ENCODE results near the gene MRPS22. TPM values are rescaled to one million over a fixed set of nuclear protein-coding genes. Genes with fewer than 3 reads are reported as not detected.
"Not testable (repeated sequence)": the region's sequence is repeated elsewhere in the genome, so short reads cannot be mapped to it uniquely, and the experiment has no call there.

MRPS22 gene
- total and polyA plus RNA-seq, 3 donors from 2014 or later: 61.1 to 95.8 (median 63.4) TPM

GRCh38 chr3:139389552-139390368 lies 45.9 kb downstream of the MRPS22 start, which contains the start of gene COPB2:
Gene COPB2, minus strand, starts transcription at chr3:139389647. Its CDS starts 97 bp downstream, at chr3:139389550.
- WGBS, 2 donors: 1% methylated on average over 37 of the region's 52 CpGs
- TF ChIP-seq, protein P1, sequence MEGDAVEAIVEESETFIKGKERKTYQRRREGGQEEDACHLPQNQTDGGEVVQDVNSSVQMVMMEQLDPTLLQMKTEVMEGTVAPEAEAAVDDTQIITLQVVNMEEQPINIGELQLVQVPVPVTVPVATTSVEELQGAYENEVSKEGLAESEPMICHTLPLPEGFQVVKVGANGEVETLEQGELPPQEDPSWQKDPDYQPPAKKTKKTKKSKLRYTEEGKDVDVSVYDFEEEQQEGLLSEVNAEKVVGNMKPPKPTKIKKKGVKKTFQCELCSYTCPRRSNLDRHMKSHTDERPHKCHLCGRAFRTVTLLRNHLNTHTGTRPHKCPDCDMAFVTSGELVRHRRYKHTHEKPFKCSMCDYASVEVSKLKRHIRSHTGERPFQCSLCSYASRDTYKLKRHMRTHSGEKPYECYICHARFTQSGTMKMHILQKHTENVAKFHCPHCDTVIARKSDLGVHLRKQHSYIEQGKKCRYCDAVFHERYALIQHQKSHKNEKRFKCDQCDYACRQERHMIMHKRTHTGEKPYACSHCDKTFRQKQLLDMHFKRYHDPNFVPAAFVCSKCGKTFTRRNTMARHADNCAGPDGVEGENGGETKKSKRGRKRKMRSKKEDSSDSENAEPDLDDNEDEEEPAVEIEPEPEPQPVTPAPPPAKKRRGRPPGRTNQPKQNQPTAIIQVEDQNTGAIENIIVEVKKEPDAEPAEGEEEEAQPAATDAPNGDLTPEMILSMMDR (IDR thresholded peaks at IDR 0.05): peak in 1 of 3 experiments; percentile 1
- peak; percentile 6 for TF ChIP-seq POLR2A (IDR thresholded peaks at IDR 0.05)
- DNase-seq: peak; percentile 100

GRCh38 chr3:139394116-139394515 lies 50.3 kb downstream of the MRPS22 start:
- Histone ChIP-seq H3K36me3 (ENCODE audit: low read depth, missing control alignments) (no peaks in the 10 kb centered on the region), H3K27ac (no peak overlapping the region), H3K27me3 (no peaks in the 10 kb centered on the region), H3K4me3 (no peak overlapping the region), H3K9me3 (no peaks in the 10 kb centered on the region), H3K4me1 (peaks cover 6% of the 10 kb centered on the region)
- TF ChIP-seq, protein P1 (IDR thresholded peaks at IDR 0.05): no peak
- TF ChIP-seq POLR2A (IDR thresholded peaks at IDR 0.05): no peak
- intact Hi-C loops (cut with DNase I; ENCODE audit: low total_unique reads): no loop called here
- DNase-seq: no peak

More at GRCh38 chr3:139389552-139390368, 45.9 kb downstream of the MRPS22 start, which contains the start of gene COPB2:
- Histone ChIP-seq H3K27ac (peak within 1 kb of the TSS; percentile 89 to 94), H3K27me3 (no peaks in the 10 kb centered on the region), H3K4me3 (peak within 1 kb of the TSS; percentile 98), H3K36me3 (ENCODE audit: low read depth, missing control alignments) (no peaks in the 10 kb centered on the region), H3K9me3 (no peaks in the 10 kb centered on the region), H3K4me1 (peaks cover 19% of the 10 kb centered on the region)
- intact Hi-C loops (cut with DNase I; ENCODE audit: low total_unique reads): no loop called here

GRCh38 chr3:139396707-139397106 lies 52.9 kb downstream of the MRPS22 start:
- intact Hi-C loops (cut with DNase I; ENCODE audit: low total_unique reads): no loop called here
- 87 to 91% methylated on average over 3 of the region's 3 CpGs for WGBS, 2 donors
- TF ChIP-seq, protein P1 (IDR thresholded peaks at IDR 0.05): no peak
- TF ChIP-seq POLR2A (IDR thresholded peaks at IDR 0.05): no peak
- DNase-seq: no peak
- Histone ChIP-seq H3K9me3 (no peaks in the 10 kb centered on the region), H3K4me3 (no peak overlapping the region), H3K27ac (no peak overlapping the region), H3K27me3 (no peaks in the 10 kb centered on the region), H3K36me3 (ENCODE audit: low read depth, missing control alignments) (no peaks in the 10 kb centered on the region), H3K4me1 (no peaks in the 10 kb centered on the region)

DNA sequence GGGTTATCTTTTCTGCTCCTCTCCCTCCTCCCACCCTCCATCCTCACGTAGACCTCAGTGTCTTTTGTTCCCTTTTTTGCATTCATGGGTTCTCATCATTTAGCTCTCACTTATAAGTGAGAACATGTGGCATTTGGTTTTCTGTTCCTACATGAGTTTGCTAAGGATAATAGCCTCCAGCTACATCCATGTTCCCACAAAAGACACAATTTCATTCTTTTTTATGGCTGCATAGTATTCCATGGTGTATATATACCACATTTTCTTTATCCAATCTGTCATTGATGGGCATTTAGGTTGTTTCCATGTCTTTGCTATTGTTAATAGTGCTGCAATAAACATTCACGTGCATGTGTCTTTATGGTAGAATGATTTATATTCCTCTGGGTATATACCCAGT lies 57.3 kb downstream of the MRPS22 start:
- intact Hi-C loops (cut with DNase I; ENCODE audit: low total_unique reads); H3K36me3 ChIP-seq (ENCODE audit: low read depth, missing control alignments); H3K9me3 ChIP-seq; H3K4me1 ChIP-seq; H3K27ac ChIP-seq; DNase-seq; H3K4me3 ChIP-seq; H3K27me3 ChIP-seq: not testable (repeated sequence)
- 83 to 91% methylated on average over 2 of the region's 2 CpGs for WGBS, 2 donors

Small RNAs within 50 kb of the gene (small RNA-seq; reads per million reads assigned to genes)
- gene RF00026: 0 reads per million in 2 donors

Other genes with a start within 250 kb of the MRPS22 start
- gene COPB2, start 45.6 kb downstream of the MRPS22 start, total RNA-seq: 10 to 100 TPM; 63.5 to 73.8 TPM
- 76.5 TPM for gene COPB2, start 45.6 kb downstream of the MRPS22 start, polyA plus RNA-seq (ENCODE audit: insufficient read depth, low read depth, low replicate concordance)
- gene RBP2, start 132.5 kb downstream of the MRPS22 start, total RNA-seq: not detected
- gene RBP2, start 132.5 kb downstream of the MRPS22 start, polyA plus RNA-seq (ENCODE audit: insufficient read depth, low read depth, low replicate concordance): not detected
- 10 to 100 TPM; 84.6 to 91.6 TPM for gene RBP1, start 195.7 kb downstream of the MRPS22 start, total RNA-seq
- gene RBP1, start 195.7 kb downstream of the MRPS22 start, polyA plus RNA-seq (ENCODE audit: insufficient read depth, low read depth, low replicate concordance): 168 TPM

All from testis (tissue), 3 donors.